SK-N-SH treated with all-trans-retinoic acid at 6 μM for 48 hours (cell line): ENCODE results near the gene PLXDC2.

Experiments used
- ATAC-seq: fragments of 200-7000 bp; cut with Tn5 transposase; 3 replicates; pipeline ENCODE4 v1.9.1; 2020; ENCODE audit warnings: mild to moderate bottlenecking, moderate library complexity
- ARNTL ChIP-seq: fragments of 450-650 bp; formaldehyde crosslinking; IDR thresholded peaks from 2 replicates; pipeline ENCODE4 v1.5.0; 2020; ENCODE audit warnings: low read depth, mild to moderate bottlenecking, moderate library complexity, borderline replicate concordance
- BACH2 ChIP-seq: fragments of 250-450 bp; sonication (Bioruptor Pico); IDR thresholded peaks from 2 replicates; pipeline ENCODE4 v1.9.0; 2021; ENCODE audit warnings: mild to moderate bottlenecking, borderline replicate concordance
- CSDC2 ChIP-seq: fragments of 250-450 bp; sonication (Bioruptor Pico); IDR thresholded peaks from 2 replicates; pipeline ENCODE4 v1.5.0; 2020; ENCODE audit warnings: mild to moderate bottlenecking, moderate library complexity
- CSRNP3 ChIP-seq: fragments of 250-450 bp; sonication (Bioruptor Pico); IDR thresholded peaks from 2 replicates; pipeline ENCODE4 v1.5.1; 2021; ENCODE audit warnings: mild to moderate bottlenecking, moderate library complexity
- ESRRG ChIP-seq: fragments of 250-450 bp; sonication (Bioruptor Pico); IDR thresholded peaks from 2 replicates; pipeline ENCODE4 v1.6.1; 2021; ENCODE audit warnings: mild to moderate bottlenecking
- GLIS3 ChIP-seq: fragments of 250-450 bp; sonication (Bioruptor Pico); IDR thresholded peaks from 2 replicates; pipeline ENCODE4 v1.5.0; 2020; ENCODE audit warnings: mild to moderate bottlenecking, moderate library complexity
- ISL1 ChIP-seq: fragments of 250-450 bp; sonication (Bioruptor Pico); IDR thresholded peaks from 2 replicates; pipeline ENCODE4 v2.1.2; 2022; ENCODE audit warnings: mild to moderate bottlenecking, moderate library complexity
- OSR1 ChIP-seq: fragments of 250-450 bp; sonication (Bioruptor Pico); IDR thresholded peaks from 2 replicates; pipeline ENCODE4 v1.8.0; 2022; ENCODE audit warnings: moderate library complexity, mild to moderate bottlenecking, inconsistent platforms
- PATZ1 ChIP-seq: fragments of 250-450 bp; sonication (Bioruptor Pico); IDR thresholded peaks from 2 replicates; pipeline ENCODE4 v1.8.0; 2020; ENCODE audit warnings: mild to moderate bottlenecking, moderate library complexity, borderline replicate concordance
- POU6F1 ChIP-seq: fragments of 250-450 bp; sonication (Bioruptor Pico); IDR thresholded peaks from 2 replicates; pipeline ENCODE4 v1.8.0; 2021; ENCODE audit warnings: low read depth, mild to moderate bottlenecking, moderate library complexity, borderline replicate concordance
- PPARA ChIP-seq: fragments of 250-450 bp; sonication (Bioruptor Pico); IDR thresholded peaks from 2 replicates; pipeline ENCODE4 v1.5.0; 2020; ENCODE audit warnings: mild to moderate bottlenecking, borderline replicate concordance
- RARB ChIP-seq: fragments of 250-450 bp; sonication (Bioruptor Pico); IDR thresholded peaks from 2 replicates; pipeline ENCODE4 v1.8.0; 2021; ENCODE audit warnings: mild to moderate bottlenecking, moderate library complexity
- SNAI2 ChIP-seq: fragments of 250-450 bp; sonication (Bioruptor Pico); IDR thresholded peaks from 2 replicates; pipeline ENCODE4 v1.5.0; 2020; ENCODE audit warnings: mild to moderate bottlenecking, moderate library complexity
- TCF4 ChIP-seq: fragments of 250-450 bp; sonication (Bioruptor Pico); IDR thresholded peaks from 2 replicates; pipeline ENCODE4 v1.8.0; 2021; ENCODE audit warnings: mild to moderate bottlenecking, moderate library complexity, borderline replicate concordance
- TOX ChIP-seq: fragments of 250-450 bp; sonication (Bioruptor Pico); IDR thresholded peaks from 2 replicates; pipeline ENCODE4 v1.8.0; 2021; ENCODE audit warnings: mild to moderate bottlenecking, moderate library complexity, borderline replicate concordance
- ZC3H10 ChIP-seq: fragments of 250-450 bp; sonication (Bioruptor Pico); IDR thresholded peaks from 2 replicates; pipeline ENCODE4 v1.5.1; 2021; ENCODE audit warnings: mild to moderate bottlenecking, moderate library complexity
- ZFP3 ChIP-seq: fragments of 250-450 bp; sonication (Bioruptor Pico); IDR thresholded peaks from 2 replicates; pipeline ENCODE4 v1.5.0; 2020; ENCODE audit warnings: mild to moderate bottlenecking, moderate library complexity
- ZFP30 ChIP-seq: fragments of 450-650 bp; formaldehyde crosslinking; IDR thresholded peaks from 2 replicates; pipeline ENCODE4 v1.5.0; 2022; ENCODE audit warnings: mild to moderate bottlenecking, moderate library complexity
- ZNF565 ChIP-seq: fragments of 450-650 bp; formaldehyde crosslinking; conservative IDR thresholded peaks from 2 replicates; pipeline ENCODE4 v1.5.0; 2020; ENCODE audit warnings: low read depth, mild to moderate bottlenecking, moderate library complexity
- ZNF70 ChIP-seq: fragments of 450-650 bp; formaldehyde crosslinking; IDR thresholded peaks from 2 replicates; pipeline ENCODE4 v1.5.0; 2020; ENCODE audit warnings: mild to moderate bottlenecking, moderate library complexity
- ZNF8 ChIP-seq: fragments of 450-650 bp; formaldehyde crosslinking; IDR thresholded peaks from 2 replicates; pipeline ENCODE4 v1.5.0; 2020; ENCODE audit warnings: mild to moderate bottlenecking, moderate library complexity
- TF ChIP-seq, protein P1 (sequence below): fragments of 250-450 bp; sonication (Bioruptor Pico); IDR thresholded peaks from 2 replicates; pipeline ENCODE4 v1.5.1; 2020; ENCODE audit warnings: low read depth, mild to moderate bottlenecking, moderate library complexity
- TF ChIP-seq, protein P2 (sequence below): fragments of 250-450 bp; sonication (Bioruptor Pico); IDR thresholded peaks from 2 replicates; pipeline ENCODE4 v1.5.0; 2020; ENCODE audit warnings: mild to moderate bottlenecking, moderate library complexity

Gene PLXDC2

GRCh38 chr10:19809481-19809880 is 6.8 kb upstream of the PLXDC2 start:
- ATAC-seq = no peak
- TF ChIP-seq ARNTL (CRISPR knock-in tag) (no peak), PPARA (CRISPR knock-in tag) (no peak), PATZ1 (no peak), ZC3H10 (CRISPR knock-in tag) (no peak), ZFP3 (CRISPR knock-in tag) (no peak), ESRRG (CRISPR knock-in tag) (no peak), GLIS3 (CRISPR knock-in tag) (no peak), TOX (no peak), ZFP30 (CRISPR knock-in tag) (no peak), BACH2 (no peak), RARB (CRISPR knock-in tag) (no peak), CSRNP3 (no peak)

DNA sequence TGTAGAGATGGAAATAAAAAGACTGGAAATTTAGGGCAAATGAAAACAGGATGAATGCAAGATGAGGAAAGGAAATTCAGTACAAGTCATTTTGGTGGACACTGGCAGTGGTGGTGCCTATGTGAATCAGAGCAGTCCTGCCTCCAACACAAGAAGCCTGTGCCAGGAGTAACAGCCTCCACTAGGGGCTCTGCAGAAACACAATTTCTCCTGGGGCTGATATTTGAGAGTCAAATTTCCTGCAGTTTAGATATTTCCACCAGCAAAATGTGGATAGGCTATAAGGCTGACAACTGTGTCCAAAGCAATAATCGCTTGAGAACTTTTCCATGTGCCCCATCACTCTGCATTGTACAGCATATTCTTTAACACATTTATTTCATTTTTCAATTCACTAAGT is 4.7 kb upstream of the PLXDC2 start:
- peak; percentile 48; the same call in 2 of the 3 replicates for ATAC-seq

DNA sequence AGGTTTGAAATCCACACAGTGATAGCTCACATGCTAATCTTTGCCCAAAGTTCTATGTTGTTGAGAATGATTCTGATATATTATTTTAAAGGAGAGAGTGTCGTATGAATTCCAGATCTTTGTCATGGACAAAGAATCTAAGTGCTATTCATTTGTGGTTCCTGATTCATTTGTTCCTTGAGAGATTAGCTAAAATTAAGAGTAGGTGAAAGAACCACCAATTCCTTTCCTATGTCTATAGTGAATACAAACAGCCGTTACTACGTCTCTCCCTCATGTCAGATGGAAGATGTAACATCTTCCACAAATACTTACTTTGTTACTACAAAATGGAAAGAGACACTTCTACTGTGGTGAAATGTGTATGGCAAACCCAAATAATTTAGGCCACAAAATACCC is 3.3 kb upstream of the PLXDC2 start:
- no peak for TF ChIP-seq PPARA (CRISPR knock-in tag)
- TF ChIP-seq ZNF8 = no peak
- TF ChIP-seq ZFP30 (CRISPR knock-in tag) = no peak
- no peak for TF ChIP-seq OSR1
- TF ChIP-seq, protein P1, sequence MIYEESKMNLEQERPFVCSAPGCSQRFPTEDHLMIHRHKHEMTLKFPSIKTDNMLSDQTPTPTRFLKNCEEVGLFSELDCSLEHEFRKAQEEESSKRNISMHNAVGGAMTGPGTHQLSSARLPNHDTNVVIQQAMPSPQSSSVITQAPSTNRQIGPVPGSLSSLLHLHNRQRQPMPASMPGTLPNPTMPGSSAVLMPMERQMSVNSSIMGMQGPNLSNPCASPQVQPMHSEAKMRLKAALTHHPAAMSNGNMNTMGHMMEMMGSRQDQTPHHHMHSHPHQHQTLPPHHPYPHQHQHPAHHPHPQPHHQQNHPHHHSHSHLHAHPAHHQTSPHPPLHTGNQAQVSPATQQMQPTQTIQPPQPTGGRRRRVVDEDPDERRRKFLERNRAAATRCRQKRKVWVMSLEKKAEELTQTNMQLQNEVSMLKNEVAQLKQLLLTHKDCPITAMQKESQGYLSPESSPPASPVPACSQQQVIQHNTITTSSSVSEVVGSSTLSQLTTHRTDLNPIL (CRISPR knock-in tag) = no peak
- no peak for TF ChIP-seq ZNF70 (CRISPR knock-in tag)
- TF ChIP-seq ESRRG (CRISPR knock-in tag) = no peak
- TF ChIP-seq ISL1 = no peak
- TF ChIP-seq SNAI2 = no peak
- TF ChIP-seq GLIS3 (CRISPR knock-in tag) = no peak
- TF ChIP-seq RARB (CRISPR knock-in tag) = no peak
- TF ChIP-seq ZFP3 (CRISPR knock-in tag) = no peak
- TF ChIP-seq CSDC2 (CRISPR knock-in tag) = no peak
- no peak for TF ChIP-seq POU6F1 (CRISPR knock-in tag)
- no peak for TF ChIP-seq TOX
- TF ChIP-seq ZC3H10 (CRISPR knock-in tag) = no peak
- TF ChIP-seq ZNF565 (CRISPR knock-in tag) = no peak
- no peak for ATAC-seq

More for the DNA sequence above, 4.7 kb upstream of the PLXDC2 start:
- no peak for TF ChIP-seq BACH2
- TF ChIP-seq GLIS3 (CRISPR knock-in tag) = no peak
- no peak for TF ChIP-seq TOX
- no peak for TF ChIP-seq TCF4 (CRISPR knock-in tag)
- no peak for TF ChIP-seq CSRNP3
- TF ChIP-seq, protein P2, sequence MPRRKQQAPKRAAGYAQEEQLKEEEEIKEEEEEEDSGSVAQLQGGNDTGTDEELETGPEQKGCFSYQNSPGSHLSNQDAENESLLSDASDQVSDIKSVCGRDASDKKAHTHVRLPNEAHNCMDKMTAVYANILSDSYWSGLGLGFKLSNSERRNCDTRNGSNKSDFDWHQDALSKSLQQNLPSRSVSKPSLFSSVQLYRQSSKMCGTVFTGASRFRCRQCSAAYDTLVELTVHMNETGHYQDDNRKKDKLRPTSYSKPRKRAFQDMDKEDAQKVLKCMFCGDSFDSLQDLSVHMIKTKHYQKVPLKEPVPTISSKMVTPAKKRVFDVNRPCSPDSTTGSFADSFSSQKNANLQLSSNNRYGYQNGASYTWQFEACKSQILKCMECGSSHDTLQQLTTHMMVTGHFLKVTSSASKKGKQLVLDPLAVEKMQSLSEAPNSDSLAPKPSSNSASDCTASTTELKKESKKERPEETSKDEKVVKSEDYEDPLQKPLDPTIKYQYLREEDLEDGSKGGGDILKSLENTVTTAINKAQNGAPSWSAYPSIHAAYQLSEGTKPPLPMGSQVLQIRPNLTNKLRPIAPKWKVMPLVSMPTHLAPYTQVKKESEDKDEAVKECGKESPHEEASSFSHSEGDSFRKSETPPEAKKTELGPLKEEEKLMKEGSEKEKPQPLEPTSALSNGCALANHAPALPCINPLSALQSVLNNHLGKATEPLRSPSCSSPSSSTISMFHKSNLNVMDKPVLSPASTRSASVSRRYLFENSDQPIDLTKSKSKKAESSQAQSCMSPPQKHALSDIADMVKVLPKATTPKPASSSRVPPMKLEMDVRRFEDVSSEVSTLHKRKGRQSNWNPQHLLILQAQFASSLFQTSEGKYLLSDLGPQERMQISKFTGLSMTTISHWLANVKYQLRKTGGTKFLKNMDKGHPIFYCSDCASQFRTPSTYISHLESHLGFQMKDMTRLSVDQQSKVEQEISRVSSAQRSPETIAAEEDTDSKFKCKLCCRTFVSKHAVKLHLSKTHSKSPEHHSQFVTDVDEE (CRISPR knock-in tag) = no peak
- TF ChIP-seq PPARA (CRISPR knock-in tag) = no peak
- no peak for TF ChIP-seq ZNF565 (CRISPR knock-in tag)
- TF ChIP-seq ZC3H10 (CRISPR knock-in tag) = no peak
